ENCODE results near the gene ASPSCR1.

GRCh38 chr17:81996757-81997441, 19.5 kb downstream of the ASPSCR1 start:
- TF ChIP-seq CTCF (IDR thresholded peaks at IDR 0.05), result no peak
- no peak for TF ChIP-seq POLR2A (IDR thresholded peaks at IDR 0.05)
